Measurements from ENCODE around the gene RORB.
"Not testable (repeated sequence)": the region's sequence is repeated elsewhere in the genome, so short reads cannot be mapped to it uniquely, and the experiment has no call there.

Gene RORB

GRCh38 chr9:74517188-74517587 lies 20.1 kb downstream of the RORB start:
- no peak for DNase-seq

DNA sequence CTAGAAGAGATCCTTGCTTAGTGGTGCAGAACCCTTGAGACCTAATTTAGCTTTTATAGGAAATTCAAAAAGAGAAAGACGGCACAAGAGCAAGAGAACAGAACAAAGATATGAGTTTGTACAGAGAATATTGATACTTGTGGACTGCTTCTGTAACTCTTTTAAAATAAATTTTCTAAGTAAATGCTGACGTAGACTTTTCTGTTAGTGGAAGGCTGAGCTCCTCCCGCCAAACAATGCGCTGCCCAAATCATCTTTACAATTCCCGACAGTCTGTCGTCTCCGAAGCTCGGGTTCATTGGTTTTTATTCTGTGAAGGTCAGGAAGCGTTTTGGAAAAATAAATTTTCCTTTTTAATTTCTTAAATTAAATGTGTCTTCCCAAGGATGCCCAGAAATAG lies 22.3 kb downstream of the RORB start:
- no peak for DNase-seq

- no peak for DNase-seq
These were observed 23.9 kb downstream of the RORB start for GRCh38 chr9:74521009-74521408.

DNA sequence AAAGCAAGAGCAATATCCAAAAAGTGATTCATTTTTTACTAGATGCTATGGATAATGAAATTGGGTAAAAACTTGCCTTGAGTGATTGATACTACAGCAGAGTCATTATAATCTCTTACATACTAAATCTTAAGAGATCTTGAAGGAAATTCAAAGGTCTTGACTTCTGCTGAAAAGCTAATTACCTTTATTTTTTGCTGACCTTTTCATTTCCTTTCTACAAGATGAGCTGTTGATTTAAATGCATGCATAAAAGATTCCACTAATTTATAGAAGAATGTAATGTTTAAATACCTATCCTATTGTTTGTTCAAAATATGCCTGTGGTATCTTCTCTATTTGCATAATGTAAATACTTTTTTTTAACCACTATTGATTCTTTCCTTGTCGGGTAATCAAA lies 27.2 kb downstream of the RORB start:
- no peak for DNase-seq

GRCh38 chr9:74526215-74526614 lies 29.1 kb downstream of the RORB start:
- DNase-seq = no peak

- no peak for DNase-seq
These were observed 30.6 kb downstream of the RORB start for GRCh38 chr9:74527718-74528117.

DNA sequence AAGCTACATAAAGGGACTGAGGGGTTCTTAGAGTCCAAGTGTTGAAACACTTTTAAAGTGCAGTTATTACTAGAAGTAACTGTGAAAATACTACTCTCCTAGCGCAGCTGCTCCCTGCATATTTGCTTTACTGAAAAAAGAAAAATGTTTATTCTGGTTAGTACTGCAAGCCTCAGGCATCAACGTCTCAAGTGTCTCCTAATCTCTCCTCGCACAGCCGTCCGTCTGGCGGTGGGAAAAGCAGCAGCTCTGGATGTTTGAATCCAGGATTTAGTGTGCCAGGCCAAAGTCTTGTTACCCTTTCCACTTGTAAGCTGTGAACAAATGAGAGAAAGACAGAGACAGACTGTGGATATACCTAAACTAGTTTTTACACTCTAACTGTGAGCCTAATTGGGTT lies 31.1 kb downstream of the RORB start:
- DNase-seq = no peak

DNA sequence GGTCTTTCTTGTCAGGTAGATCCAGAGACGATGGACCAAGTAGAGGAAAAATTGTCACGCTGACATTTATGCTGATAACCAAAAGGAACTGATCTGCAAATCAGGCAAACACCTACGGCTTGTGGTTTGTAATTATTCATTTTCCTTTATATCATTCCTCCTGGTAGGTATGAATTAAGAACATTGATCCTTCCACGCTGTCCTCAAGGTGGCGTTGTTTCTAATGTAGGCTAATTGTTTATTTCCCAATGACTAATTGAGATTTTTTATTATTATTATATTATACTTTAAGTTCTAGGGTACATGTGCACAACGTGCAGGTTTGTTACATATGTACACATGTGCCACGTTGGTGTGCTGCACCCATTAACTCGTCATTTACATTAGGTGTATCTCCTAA lies 33.3 kb downstream of the RORB start:
- DNase-seq = not testable (repeated sequence)

- DNase-seq = no peak
These were observed 36.1 kb downstream of the RORB start for GRCh38 chr9:74533253-74533652.

GRCh38 chr9:74534841-74535240 lies 37.7 kb downstream of the RORB start:
- DNase-seq = no peak

- no peak for DNase-seq
These were observed 46.0 kb downstream of the RORB start for GRCh38 chr9:74543145-74543544.

GRCh38 chr9:74551266-74551665 lies 54.1 kb downstream of the RORB start:
- no peak for DNase-seq

DNA sequence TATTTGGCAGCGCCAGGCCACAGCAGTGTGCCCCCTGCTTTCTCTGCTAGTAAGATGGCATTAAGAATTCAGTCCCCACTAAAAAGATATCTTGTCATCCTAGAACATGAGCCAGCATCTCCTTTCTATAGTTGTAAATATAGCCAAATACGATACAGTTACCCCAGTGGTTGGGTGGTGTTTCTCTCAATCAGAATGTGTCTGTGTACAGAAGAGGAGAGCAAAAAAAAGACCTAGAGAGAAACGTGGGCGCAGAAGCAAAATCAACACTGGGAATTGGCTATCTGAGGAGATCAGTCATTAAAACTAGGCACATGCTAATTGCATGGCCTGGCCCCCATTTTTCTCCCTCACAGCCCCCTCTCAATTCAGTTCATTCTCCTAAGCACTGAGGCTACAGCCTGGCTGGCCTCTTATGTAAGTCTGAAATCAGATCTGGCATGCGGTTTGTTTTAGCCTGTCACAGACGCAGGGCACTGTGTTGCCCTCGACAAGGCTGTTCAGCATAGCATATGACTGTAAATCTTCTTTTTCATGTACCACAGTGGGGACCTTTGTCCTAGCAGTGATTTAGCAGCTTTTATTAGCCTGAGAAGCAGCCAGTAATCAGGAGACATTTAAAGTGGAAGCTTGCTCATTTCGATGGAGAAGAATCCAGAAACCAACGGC lies 57.8 kb downstream of the RORB start:
- DNase-seq = no peak

GRCh38 chr9:74555565-74555964 lies 58.4 kb downstream of the RORB start:
- no peak for DNase-seq

- no peak for DNase-seq
These were observed 59.5 kb downstream of the RORB start for GRCh38 chr9:74556685-74557084.

DNA sequence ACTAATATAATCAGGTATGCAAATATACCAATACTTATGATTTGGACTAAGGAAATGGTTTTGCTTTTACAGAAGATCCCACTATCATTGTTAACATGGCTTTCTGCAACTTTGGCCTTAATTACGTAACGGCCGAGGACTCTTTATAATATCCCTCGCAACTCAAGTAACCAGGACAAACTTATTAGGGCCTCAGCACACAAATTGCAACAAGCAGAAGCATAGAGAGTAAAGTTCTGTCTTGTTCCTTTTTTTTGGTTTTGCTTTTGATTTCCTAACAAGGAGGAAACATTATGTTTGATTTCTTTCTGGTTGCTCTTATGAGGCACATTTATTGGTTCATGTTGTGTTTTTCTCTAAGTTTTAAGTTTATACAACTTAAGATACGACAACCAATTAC lies 60.4 kb downstream of the RORB start:
- no peak for DNase-seq

GRCh38 chr9:74562611-74563010 lies 65.5 kb downstream of the RORB start:
- no peak for DNase-seq

- no peak for DNase-seq
These were observed 73.9 kb downstream of the RORB start for GRCh38 chr9:74570879-74571512.

GRCh38 chr9:74573640-74574191 lies 76.6 kb downstream of the RORB start:
- no peak for DNase-seq

DNA sequence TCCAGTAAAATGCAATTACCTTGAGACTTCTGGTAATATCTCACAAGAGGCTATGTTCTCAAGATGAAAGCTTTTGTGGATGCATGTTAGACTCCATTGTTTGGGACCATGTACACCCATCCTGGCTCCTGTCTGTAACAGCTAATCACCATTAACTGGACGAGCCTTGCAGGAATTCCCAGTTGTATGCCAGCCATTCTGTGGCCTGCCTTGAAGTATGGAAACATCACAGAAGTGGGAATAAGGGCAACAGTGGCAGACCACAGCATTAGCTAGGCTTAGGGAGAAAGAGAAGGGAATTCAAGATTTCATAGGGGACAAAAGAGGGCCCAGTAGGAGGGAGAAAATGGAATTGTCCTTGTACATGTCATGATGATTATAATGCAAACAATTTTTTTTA lies 79.0 kb downstream of the RORB start:
- no peak for DNase-seq

DNA sequence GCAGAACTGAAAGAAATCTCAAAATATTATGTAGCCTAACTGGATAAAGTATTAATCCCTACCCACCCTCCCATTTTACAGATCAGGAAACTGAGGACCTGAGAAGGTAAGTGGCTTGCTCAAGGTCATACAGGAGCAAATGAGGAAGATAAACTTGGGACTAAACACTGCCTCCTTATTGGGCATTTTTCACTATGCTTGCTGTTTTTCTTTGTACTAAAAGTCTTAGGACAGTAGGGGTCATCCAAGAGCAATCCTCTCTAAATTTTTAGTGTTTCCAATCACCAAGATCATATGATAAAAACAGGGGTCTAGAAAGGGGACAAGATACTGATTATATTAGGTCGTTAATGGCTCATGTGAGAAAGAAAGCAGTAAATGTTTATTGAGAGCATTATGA lies 80.8 kb downstream of the RORB start:
- DNase-seq = no peak

- no peak for DNase-seq
These were observed 92.4 kb downstream of the RORB start for GRCh38 chr9:74589576-74589975.

- no peak for DNase-seq
These were observed 98.2 kb downstream of the RORB start for GRCh38 chr9:74595286-74595685.

- DNase-seq = no peak
These were observed 101.7 kb downstream of the RORB start for GRCh38 chr9:74598874-74599273.
